VCaP (cell line): ENCODE data around the gene UTS2R.

Experiments used
- H3K27ac ChIP-seq: fragments of 450-650 bp; 2 replicates; pipeline ENCODE4 v1.5.1; 2017
- CTCF ChIP-seq: fragments of 450-650 bp; conservative IDR thresholded peaks from 2 replicates; pipeline ENCODE4 v1.5.1; 2017; ENCODE audit warnings: mild to moderate bottlenecking, moderate library complexity

UTS2R gene

GRCh38 chr17:82327289-82327688 lies 44.3 kb upstream of the UTS2R start:
- no peak overlapping the region for H3K27ac ChIP-seq
- no peak for TF ChIP-seq CTCF

- no peak for TF ChIP-seq CTCF
- H3K27ac ChIP-seq = no peak overlapping the region
These were observed 43.8 kb upstream of the UTS2R start for GRCh38 chr17:82327757-82328140.

- TF ChIP-seq CTCF = no peak
These were observed 43.2 kb upstream of the UTS2R start for GRCh38 chr17:82328141-82328993.

GRCh38 chr17:82328994-82329507 lies 42.5 kb upstream of the UTS2R start:
- TF ChIP-seq CTCF = no peak
- H3K27ac ChIP-seq = no peak overlapping the region

More at GRCh38 chr17:82328141-82328993, 43.2 kb upstream of the UTS2R start:
- H3K27ac ChIP-seq = no peak overlapping the region

- TF ChIP-seq CTCF = no peak
- no peak overlapping the region; the same call in 1 of the 2 replicates for H3K27ac ChIP-seq
These were observed 41.8 kb upstream of the UTS2R start for GRCh38 chr17:82329683-82330321.

- no peak for TF ChIP-seq CTCF
- H3K27ac ChIP-seq = no peak overlapping the region; the same call in 1 of the 2 replicates
These were observed 41.0 kb upstream of the UTS2R start for GRCh38 chr17:82330322-82331239.
